Activated naive CD8-positive, alpha-beta T cell treated with anti-CD3 and anti-CD28 coated beads, Interleukin-2, amount 10 ng/mL, durations not matched to agents 7 days and 5 days (primary cell): Measurements from ENCODE around the gene ERCC6L. TPM values are rescaled to one million over a fixed set of nuclear protein-coding genes. Genes with fewer than 3 reads are reported as not detected.
A peak's percentile ranks its signal among the peaks of the same experiment; 100 is the strongest.
"Not testable (repeated sequence)": the region's sequence is repeated elsewhere in the genome, so short reads cannot be mapped to it uniquely, and the experiment has no call there.

Experiments used
- ATAC-seq: fragments of 150-1000 bp; cut with Tn5 transposase; one replicate; pipeline ENCODE4 v1.10.0; 2021; ENCODE audit warnings: low read depth, moderate library complexity
- POLR2A ChIA-PET: fragments of 350-600 bp; sonication (Branson Sonifier 250); formaldehyde crosslinking; loops from one replicate; lab custom pipeline; 2021; ENCODE audit warnings: antibody characterized with exemption; lab: Charles Lee
- DNase-seq: peaks from one replicate; pipeline ENCODE4 v3.0.0; 2021
- H3K27ac Mint-ChIP-seq: one replicate; pipeline ENCODE4 v1.8.0; 2022; ENCODE audit warnings: mild to moderate bottlenecking, mixed read lengths
- H3K27me3 Mint-ChIP-seq: one replicate; pipeline ENCODE4 v1.8.0; 2022; ENCODE audit warnings: mild to moderate bottlenecking, moderate library complexity, mixed read lengths
- H3K36me3 Mint-ChIP-seq: one replicate; pipeline ENCODE4 v1.8.0; 2021; ENCODE audit warnings: mild to moderate bottlenecking, mixed read lengths
- H3K4me1 Mint-ChIP-seq: one replicate; pipeline ENCODE4 v1.8.0; 2021; ENCODE audit warnings: mixed read lengths
- H3K4me3 Mint-ChIP-seq: one replicate; pipeline ENCODE4 v1.8.0; 2022; ENCODE audit warnings: mild to moderate bottlenecking, moderate library complexity, mixed read lengths
- H3K9me3 Mint-ChIP-seq: one replicate; pipeline ENCODE4 v1.8.0; 2021; ENCODE audit warnings: mixed read lengths
- total RNA-seq, 2 experiments: library from RNA; stranded (reverse); gene quantifications; one replicate each; pipeline ENCODE4 v1.2.3, GENCODE V29; 2021

The ERCC6L gene
- total RNA-seq, 2 experiments from 2014 or later: 7.9 to 8.2 TPM

GRCh38 chrX:72180539-72180938 is 58.3 kb downstream of the ERCC6L start:
- no peak for ATAC-seq
- no peaks in the 10 kb centered on the region for H3K9me3 Mint-ChIP-seq
- H3K27ac Mint-ChIP-seq: no peak overlapping the region

GRCh38 chrX:72176981-72177380 is 61.8 kb downstream of the ERCC6L start:
- peaks cover 4% of the 10 kb centered on the region for H3K4me1 Mint-ChIP-seq
- no peak for ATAC-seq
- H3K27ac Mint-ChIP-seq: no peak overlapping the region
- no peaks in the 10 kb centered on the region for H3K27me3 Mint-ChIP-seq
- H3K9me3 Mint-ChIP-seq: no peaks in the 10 kb centered on the region
- no peaks in the 10 kb centered on the region for H3K36me3 Mint-ChIP-seq
- POLR2A ChIA-PET: no interaction called here
- H3K4me3 Mint-ChIP-seq: no peak overlapping the region
- no peak for DNase-seq

More at GRCh38 chrX:72180539-72180938, 58.3 kb downstream of the ERCC6L start:
- Mint-ChIP-seq H3K4me1 (peaks cover 9% of the 10 kb centered on the region), H3K36me3 (peaks cover 4% of the 10 kb centered on the region), H3K27me3 (no peaks in the 10 kb centered on the region), H3K4me3 (no peak overlapping the region)
- POLR2A ChIA-PET: interaction anchor here (1.4 to 2.4 kb wide), 5 partner anchors 11 to 987 kb away, joined by 3 to 13 read pairs (median 8); partner anchors contain the start of genes ERCC6L and RPS4X
- DNase-seq: no peak

- H3K9me3 Mint-ChIP-seq, ATAC-seq, H3K4me3 Mint-ChIP-seq, H3K27ac Mint-ChIP-seq, H3K36me3 Mint-ChIP-seq, DNase-seq, H3K4me1 Mint-ChIP-seq, POLR2A ChIA-PET, H3K27me3 Mint-ChIP-seq: not testable (repeated sequence)
These were observed 62.5 kb downstream of the ERCC6L start for GRCh38 chrX:72176289-72176688.

GRCh38 chrX:72169008-72169728 is 69.7 kb downstream of the ERCC6L start:
- no peaks in the 10 kb centered on the region for H3K9me3 Mint-ChIP-seq
- DNase-seq: no peak
- H3K36me3 Mint-ChIP-seq: no peaks in the 10 kb centered on the region
- H3K27me3 Mint-ChIP-seq: peaks cover 2% of the 10 kb centered on the region
- peak overlapping the region; percentile 93 for H3K27ac Mint-ChIP-seq
- H3K4me3 Mint-ChIP-seq: peak overlapping the region; percentile 78
- H3K4me1 Mint-ChIP-seq: peaks cover 2% of the 10 kb centered on the region
- POLR2A ChIA-PET: interaction anchor here (1.6 kb wide), 1 partner anchor 12 kb away, joined by 8 read pairs; the partner anchor contains the start of gene PIN4
- ATAC-seq: peak; percentile 91

GRCh38 chrX:72165551-72165950 is 73.3 kb downstream of the ERCC6L start:
- H3K27ac Mint-ChIP-seq: no peak overlapping the region
- no peaks in the 10 kb centered on the region for H3K9me3 Mint-ChIP-seq
- ATAC-seq (no peak), DNase-seq (no peak)
- H3K4me3 Mint-ChIP-seq: no peak overlapping the region
- POLR2A ChIA-PET: no interaction called here
- no peaks in the 10 kb centered on the region for H3K36me3 Mint-ChIP-seq
- peaks cover 2% of the 10 kb centered on the region for H3K4me1 Mint-ChIP-seq
- H3K27me3 Mint-ChIP-seq: peaks cover 2% of the 10 kb centered on the region

GRCh38 chrX:72159769-72160168 is 79.1 kb downstream of the ERCC6L start:
- POLR2A ChIA-PET: no interaction called here
- Mint-ChIP-seq H3K27ac (no peak overlapping the region), H3K4me1 (no peaks in the 10 kb centered on the region), H3K36me3 (no peaks in the 10 kb centered on the region), H3K9me3 (no peaks in the 10 kb centered on the region), H3K27me3 (peaks cover 6% of the 10 kb centered on the region), H3K4me3 (no peak overlapping the region)
- ATAC-seq: no peak
- no peak for DNase-seq

GRCh38 chrX:72158773-72159172 is 80.1 kb downstream of the ERCC6L start:
- POLR2A ChIA-PET: no interaction called here
- Mint-ChIP-seq H3K27ac (no peak overlapping the region), H3K4me1 (no peaks in the 10 kb centered on the region), H3K36me3 (no peaks in the 10 kb centered on the region), H3K9me3 (no peaks in the 10 kb centered on the region), H3K4me3 (no peak overlapping the region), H3K27me3 (peaks cover 4% of the 10 kb centered on the region)
- ATAC-seq (no peak), DNase-seq (no peak)

Other genes with a start within 250 kb of the ERCC6L start
- gene RTL5, start 107.1 kb downstream of the ERCC6L start, total RNA-seq: 1 to 10 TPM; 2.4 to 3.0 TPM
- 1 to 10 TPM; 9.3 to 9.5 TPM for gene PIN4, start 57.3 kb downstream of the ERCC6L start, total RNA-seq
- 100 to 1,000 TPM; 895 to 956 TPM for gene RPS4X, start 38.2 kb upstream of the ERCC6L start, total RNA-seq
- gene CITED1, start 66.9 kb upstream of the ERCC6L start, total RNA-seq: under 1 TPM in 1 of 2 experiments, not detected in 1; 0.40 TPM